HG02870 (cell line): Measurements from ENCODE around the gene TM9SF4.
"Not testable (repeated sequence)": the region's sequence is repeated elsewhere in the genome, so short reads cannot be mapped to it uniquely, and the experiment has no call there.

Experiments used
- ATAC-seq: cut with Tn5 transposase; IDR thresholded peaks from one replicate; pipeline ENCODE4 v1.9.1; 2021; ENCODE audit warnings: mild to moderate bottlenecking, moderate library complexity; ENCODE audit not compliant: unreplicated experiment

Gene TM9SF4

DNA sequence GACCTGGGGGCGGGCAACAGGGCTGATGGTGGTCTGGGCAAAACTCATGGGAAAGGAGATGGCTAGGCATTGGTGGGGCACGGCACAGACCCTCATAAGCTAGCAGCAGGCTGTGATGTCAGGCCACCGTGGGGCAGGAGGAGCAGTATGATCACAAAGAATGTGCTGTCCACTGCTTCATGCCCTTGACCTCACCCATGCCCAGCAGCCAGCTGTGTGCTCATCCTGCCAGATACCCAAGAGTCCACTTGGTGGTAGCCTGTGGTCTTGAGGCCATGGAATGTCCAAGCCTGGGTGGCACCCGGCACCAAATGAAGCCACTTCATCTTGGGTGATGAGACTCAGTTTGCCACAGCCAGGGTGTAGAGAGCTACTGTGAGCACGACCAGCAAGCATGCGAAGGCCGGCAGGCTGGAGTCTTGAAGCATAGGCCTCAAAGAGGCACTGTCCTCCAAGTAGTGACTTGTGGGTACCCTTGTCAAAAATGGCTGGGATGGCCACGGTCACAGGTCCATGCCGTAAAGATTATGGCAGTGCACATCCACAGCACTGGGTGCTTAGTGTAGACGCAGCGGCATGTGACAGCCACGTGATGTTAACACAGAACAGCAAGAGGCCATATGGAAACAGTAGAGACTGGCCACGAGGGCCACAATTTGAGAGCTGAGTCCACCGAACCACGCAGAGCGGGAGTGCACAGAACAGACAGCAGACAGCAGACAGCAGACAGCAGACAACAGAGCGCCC is 79.0 kb downstream of the TM9SF4 start:
- ATAC-seq = no peak

DNA sequence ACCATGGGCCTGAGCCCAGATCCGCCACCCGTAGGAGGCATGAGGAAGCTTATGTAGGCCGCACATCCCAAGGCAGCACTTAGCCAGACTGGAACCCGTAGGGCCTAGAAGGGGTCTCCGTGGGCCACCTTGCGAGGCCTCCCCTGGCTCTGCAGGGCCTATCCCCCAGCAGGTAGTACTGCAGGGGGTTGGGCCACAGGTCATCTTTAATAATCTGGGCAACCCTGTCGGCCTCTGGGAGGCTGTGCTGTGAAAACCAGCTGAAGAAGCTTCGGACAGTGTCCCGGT is 79.6 kb downstream of the TM9SF4 start:
- no peak for ATAC-seq

DNA sequence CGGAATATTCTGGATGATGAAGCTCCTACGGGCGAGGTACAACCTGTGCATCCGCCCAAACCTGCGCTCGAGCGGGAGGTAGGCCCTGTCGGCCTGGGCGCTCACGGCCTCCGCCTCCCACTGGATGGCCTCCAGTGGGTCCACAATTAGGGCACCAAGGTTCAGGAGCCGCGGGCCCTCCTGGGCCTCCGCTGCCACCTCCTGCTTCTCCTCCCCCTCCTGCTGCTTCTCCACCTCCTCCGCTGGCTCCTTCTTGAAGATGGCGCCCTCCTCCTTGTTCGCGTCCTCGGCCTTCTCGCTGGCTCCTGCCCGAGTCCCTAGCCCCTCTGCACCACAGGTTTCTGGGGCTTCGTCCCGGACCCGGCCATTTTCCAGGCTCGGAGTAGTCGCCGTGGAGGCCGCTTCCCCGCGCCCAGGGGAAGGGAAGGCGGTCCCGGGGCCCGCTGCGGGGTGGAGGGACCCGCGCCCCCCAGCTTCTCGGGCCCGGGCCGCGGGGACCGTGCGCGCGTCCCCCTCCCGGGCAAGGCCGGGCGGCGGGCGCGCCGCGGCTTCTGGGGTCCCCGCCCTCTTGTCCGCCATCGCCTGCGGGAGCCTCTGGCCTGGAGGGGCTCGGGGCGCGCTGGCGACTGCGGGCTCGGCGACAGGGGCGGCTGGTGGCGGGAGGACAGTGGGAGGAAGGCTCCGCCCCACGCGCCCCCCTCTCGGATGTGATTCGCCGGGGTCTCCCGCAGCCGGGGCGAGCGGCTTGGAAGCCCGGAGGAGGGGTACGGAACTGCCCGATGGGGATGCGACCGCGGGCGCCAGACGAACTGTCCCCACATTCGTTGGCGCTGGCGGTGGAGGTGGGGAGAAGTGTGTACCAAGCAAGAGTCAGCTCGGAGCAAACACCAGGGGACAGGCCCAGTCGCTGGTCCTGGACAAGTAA is 80.4 kb downstream of the TM9SF4 start:
- ATAC-seq = no peak

DNA sequence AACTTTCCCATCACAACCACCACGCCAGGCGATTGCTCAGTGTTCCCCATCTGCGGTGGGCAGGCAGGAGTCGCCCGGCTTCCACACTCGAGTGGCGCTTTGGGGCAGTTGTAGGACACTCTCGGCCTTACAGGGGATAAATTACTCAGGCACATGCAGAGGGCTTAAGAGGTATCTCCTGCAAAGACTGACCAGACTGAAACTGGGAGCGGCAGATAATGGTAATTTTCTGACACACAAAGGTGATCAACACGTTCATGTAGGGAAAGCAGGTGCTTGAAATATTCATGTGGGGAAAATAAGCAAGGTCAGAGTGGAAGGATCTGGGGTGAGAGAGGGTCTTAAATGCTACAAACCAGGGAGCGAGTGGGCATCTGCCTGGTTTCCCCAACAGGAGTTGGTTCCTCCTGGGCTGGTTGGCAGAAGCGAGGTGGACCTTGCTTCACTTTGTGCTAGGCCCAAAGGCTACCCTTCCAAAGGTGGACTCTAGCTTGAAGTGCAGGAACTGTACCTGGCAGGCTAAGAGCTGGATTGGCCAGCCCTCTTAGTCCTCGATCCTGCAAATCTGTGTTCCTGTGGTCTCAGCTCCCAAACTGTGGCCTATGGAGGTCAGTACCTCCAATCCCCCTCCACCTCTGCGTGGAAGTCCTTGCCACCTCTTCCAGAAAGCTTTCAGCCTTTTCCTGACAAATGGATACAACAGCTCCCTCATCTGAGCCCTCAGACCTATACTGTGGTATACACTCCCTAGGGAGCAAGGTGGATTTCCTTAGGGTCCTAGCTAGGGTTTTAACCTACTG is 81.3 kb downstream of the TM9SF4 start:
- no peak for ATAC-seq

DNA sequence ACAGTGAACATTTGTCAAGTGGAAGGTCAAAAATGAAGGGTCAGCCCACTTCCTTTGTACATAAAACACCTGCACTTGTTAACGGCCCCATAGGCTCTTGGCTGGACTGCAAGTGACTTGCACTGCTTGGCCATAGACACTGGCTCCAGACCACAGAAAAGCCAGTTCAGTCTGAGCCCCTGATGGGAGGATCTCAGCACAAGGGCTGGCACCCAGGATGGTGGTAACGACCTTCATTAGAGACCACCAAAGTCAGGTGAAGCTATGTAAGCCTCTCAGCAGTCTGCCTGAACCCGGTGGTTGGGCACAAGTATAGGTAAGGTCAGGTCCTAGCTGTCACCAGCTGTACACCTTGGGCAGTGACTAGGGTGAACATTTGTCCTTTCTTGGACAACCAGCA is 81.9 kb downstream of the TM9SF4 start:
- ATAC-seq = no peak

DNA sequence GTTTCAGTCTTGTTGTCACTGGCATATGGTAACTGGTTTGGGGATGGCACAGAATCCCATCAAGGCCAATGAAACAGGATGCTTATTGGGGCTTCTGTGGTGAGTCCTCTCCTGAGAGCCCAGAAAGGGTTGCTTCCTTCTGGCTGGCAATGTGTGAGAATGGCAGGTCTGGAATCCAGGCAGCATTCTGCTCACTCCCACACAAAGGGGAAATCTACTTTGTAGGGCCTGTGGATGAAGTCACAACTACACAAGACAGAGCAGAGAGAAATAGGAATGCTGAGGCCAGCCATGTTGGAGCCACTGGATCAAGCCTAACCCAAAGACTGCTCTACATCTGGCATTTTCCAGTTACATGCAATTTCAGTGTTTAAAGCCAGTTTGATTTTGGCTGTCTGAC is 82.4 kb downstream of the TM9SF4 start:
- no peak for ATAC-seq

DNA sequence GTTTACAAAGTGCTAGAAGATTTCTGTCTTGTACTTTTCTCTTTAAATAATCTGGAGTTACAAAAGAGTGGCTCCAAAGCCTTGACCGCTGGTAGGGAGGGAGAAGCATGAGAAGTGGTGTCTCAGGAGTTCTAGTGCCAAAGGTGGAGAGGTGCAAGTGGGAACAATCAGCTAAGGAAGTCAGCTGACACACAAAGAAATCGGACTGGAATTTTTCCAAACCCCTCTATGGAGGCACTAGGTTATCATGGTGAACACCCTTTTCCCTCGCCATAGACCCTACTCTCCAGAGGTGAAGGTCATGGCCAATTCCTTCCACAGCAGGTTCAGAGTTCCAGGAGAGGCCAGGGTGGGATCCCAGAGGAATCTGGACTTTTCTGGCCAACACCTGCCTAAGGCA is 83.2 kb downstream of the TM9SF4 start:
- ATAC-seq = no peak

DNA sequence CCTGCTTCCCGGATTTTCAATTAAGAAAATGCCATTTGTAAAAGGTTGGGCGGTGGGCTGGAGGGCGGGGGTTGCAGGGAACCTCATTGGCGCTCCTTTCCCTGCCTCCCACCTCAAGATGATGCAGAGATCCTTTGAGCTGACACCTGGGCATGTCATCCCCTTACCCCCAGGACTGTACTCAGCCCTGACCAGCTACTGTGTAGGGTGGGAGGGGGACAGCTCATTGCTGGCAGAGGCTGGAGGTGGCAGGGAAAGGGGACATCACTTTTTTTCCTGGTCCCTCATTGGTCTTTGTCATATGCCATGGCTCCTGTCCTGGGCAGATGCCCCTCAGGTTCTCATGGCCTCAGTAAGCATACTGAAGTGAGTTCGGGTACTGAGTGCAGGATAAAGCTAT is 83.8 kb downstream of the TM9SF4 start:
- not testable (repeated sequence) for ATAC-seq

DNA sequence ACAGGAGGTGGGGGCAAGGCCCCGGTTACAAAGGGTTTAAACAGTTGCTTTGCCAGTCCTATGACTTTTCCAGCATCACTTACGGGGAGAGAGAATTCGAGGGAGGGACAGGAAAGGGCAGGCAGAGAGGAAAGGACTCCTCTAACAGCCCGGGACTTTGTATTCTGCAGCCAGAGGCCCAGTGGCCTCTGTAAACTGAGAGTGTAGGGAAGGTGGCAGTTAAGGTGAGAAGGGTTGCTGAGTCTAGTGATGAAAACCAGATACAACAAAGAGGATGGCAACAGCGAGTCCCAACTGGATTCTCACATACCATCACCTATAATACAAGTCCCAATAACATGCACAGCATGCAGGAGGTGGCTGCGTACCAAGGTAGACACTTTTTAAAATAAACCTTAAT is 84.5 kb downstream of the TM9SF4 start:
- no peak for ATAC-seq

DNA sequence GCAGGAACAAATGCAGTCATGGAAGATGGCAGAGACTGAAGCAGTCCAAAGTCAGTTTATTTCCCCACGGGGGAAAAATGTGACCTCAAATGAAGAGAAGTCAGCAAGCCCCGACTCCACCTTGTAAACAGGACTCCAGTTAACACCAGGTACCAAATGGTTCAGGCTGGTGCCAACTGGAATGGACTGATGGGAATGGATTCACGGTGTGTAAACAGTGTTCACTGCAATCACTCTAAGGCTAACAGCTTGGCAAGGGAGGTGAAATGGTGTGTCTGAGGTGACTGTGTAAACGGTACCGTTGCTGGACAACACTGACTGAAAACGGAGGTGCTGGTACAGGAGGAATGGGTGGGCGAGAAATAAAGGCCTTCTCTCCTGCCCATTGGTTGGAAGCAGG is 86.1 kb downstream of the TM9SF4 start:
- no peak for ATAC-seq

DNA sequence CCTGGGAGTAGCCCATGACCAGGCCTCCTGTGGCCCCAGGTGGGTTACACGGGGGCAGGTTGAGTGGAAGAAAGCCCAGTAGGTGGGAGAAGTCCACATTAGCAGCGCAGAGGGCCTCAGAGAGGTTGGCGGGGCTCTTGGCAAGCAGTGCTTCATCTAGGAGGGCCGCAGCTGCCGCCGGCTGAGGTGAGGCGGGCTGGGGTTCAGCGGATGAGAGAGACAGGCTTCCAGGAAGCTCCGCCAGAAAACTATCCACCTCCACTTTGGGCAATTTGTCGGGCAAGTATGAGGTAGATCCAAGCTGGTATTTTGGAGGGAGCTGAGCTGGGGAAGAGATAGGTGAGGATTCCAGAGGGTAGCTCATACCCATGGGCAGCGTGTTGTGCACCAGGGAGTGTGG is 87.1 kb downstream of the TM9SF4 start:
- ATAC-seq = not testable (repeated sequence)

DNA sequence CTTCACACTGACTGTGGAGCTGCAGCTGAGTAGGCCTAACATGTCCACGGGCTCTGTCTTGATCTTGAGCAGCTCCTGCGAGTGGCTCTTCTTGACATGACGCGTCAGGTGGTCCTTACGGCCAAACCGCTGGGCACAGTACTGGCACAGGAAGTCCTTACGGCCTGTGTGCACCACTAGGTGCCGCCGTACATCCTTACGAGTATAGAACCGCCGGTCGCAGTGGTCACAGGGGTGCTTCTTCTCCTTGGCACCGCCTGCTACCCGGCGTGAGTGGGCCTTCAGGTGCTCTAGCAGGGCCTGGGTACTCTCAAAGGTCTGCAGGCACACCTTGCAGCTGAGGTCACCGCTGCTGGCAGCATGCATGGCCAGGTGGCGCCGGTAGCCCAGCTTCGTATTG is 87.6 kb downstream of the TM9SF4 start:
- ATAC-seq = not testable (repeated sequence)

DNA sequence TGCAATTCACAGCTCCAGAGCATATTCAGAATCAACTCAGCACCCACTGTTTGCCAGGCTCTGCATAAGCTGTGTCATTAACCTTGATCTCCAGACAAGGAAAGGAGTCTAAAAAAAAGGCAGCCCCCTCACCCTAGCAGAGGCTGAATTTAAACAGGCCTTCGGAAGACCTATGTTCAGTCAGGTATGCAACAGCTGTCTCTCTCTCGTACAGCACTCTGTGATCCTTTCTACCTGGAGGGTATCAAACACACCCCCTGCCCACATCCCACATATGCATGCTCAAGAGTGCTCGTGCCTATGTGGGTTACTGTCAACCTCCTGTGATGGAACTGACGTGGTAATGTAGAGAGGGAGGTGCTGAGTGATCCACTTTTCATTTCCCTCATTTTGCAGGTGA is 89.5 kb downstream of the TM9SF4 start:
- ATAC-seq = no peak

DNA sequence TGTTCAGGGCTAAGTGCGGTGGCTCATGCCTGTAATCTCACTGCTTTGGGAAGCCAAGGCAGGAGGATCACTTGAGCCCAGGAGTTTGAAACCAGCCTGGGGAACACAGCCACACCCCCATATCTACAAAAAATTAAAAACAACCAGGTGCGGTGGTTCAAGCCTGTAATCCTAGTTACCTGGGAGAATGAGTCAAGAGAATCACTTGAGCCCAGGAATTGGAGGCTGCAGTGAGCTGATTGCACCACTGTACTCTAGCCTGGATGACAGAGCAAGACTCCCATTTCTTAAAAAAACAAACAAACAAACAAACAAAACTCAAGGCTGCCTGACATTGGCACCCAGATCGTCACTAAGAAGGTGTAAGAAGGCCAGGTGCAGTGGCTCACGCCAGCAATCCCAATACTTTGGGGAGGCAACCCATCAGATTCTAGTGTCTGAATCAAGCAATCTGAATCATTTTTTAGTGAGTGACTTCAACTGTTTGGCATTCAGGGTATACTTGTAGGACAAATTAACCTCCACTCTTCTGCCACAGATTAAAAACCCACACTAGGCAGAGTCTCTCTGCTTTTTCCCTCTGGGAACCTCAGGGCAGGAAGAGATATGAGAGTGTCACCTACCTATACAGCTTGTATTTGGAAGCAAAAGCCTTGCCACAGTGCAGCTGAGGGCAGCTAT is 91.9 kb downstream of the TM9SF4 start:
- no peak for ATAC-seq

DNA sequence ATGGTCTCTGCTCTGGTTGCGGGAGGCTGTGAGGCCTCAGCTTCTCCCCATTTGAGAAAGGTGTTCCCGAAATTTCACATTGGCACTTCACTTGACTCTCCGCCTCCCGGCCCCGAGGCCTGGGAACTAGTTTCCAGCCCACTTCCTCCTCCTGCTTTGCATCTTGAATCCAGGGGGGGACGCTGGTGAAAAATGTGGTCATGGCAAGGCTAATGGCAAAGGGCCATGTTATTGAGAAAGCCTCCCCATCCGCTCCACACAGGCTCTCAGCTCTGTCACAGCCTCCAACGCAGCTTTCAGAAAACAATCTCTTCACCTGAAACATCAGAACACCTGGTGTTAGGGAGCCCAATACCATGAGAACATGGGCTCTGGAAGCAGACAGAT is 92.5 kb downstream of the TM9SF4 start:
- ATAC-seq = no peak

DNA sequence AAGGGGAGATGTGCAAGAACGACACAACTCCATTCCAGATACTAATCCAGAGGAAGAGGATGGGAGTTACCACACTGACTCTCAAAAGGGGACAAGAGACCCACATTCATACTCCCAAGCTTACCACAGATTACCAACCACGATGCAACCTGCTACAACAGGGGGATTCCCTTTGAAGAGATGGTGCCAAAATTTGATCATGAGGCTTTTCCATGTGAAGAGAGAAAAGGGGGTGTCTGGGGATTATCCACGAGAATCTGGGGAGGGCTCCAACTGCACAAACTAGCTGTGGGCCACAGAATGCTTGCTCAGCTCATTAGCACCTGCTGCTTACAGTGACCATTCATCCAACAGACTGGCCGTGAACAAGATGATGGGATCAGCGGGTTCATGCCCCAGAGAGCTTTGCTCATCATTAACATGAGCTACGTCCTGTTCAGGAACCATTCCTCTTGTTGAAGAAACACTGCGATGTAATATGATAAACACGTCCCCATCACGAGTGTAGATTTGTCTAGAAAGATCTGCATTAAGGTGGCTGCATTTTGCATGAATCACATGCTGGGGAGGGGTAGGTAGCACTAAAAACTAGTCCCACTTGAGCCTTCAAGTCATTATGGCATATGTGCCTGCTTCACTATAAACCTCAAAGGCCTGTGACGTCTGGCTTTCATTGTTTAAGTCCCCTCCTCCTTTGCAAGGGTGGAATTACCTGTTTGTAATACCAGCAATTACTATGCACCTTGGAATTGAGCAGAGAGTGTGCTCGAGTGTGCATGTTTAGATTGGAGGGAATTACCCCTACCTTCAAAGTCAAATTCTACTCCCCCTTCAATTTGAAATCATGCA is 94.1 kb downstream of the TM9SF4 start:
- ATAC-seq = no peak

DNA sequence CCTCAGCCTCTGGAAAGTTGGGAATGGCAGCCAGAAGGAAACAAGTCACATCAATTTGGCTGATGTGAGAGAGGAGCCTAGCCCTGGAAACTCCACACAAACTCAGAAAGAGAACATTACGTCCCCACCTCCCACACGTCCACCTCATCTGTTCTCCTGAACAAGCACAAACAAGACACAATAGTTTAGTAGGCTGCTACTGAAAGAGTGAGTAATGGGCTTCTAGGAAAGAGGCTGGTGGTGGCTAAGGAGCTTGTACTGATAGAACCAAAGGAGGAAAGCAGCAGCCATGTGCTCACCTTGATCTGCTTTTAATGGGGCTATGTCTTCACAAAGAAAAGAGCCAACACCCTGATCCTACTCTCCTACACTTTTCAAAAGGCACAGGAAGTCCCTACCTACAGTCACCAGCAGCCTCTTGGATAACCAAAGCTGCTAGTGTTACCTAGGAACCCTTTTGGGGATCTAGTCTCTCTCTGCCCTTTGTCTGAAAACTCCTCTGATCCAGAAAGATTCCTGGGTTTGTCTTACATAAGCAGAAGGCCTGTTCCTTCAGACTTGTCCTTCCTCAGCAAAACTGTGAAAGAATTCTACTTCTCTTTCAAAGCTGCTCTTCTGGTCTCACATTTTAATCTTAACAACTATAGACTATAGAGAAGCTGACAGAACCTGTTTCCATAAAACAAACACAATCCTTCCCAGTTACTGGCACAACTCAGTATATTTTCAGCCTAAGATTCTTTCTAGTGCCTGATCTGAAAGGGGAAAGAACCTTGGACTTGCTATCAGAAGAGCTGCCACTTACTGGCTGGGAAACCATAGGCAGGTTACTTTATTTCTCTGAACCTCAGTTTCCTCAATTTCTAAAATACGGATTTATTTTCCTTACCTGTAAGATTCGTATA is 94.9 kb downstream of the TM9SF4 start:
- no peak for ATAC-seq

DNA sequence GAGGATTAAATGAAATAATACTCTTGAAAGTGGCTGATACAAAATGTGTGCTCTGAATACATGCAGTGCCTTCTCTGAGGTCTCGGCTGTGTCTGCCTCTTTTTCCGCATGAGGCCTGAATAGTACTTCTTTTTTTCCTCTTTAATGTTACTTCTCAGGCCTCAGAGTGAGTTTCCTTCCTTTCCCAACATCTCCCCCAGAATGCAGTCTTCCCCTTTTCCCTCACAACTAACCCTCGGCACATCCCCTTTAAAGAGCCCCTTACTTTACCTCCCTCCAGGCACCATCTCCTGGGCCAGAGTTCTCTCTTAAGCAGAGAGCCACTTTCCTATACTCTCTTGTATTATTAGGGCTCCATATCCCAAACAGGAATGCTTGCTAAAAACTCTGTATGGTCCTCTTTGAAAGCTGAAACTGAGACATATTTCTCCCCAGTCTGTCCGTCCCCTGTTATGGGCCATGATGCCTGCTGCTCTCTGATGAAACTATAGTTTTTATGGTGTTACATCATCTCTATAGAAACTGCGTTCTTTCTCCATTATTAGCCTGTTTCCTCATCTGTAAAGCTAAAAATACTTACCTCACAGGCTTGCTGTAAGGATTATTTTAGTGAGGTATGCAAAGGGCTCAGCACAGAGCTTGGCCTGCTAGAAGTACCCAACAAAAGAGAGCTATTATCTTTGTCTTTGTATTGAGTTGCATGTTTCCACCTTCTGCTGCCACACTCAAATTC is 95.8 kb downstream of the TM9SF4 start:
- ATAC-seq = no peak
